ENCODE measurements around the gene EME1.
A peak's percentile ranks its signal among the peaks of the same experiment; 100 is the strongest.

DNA sequence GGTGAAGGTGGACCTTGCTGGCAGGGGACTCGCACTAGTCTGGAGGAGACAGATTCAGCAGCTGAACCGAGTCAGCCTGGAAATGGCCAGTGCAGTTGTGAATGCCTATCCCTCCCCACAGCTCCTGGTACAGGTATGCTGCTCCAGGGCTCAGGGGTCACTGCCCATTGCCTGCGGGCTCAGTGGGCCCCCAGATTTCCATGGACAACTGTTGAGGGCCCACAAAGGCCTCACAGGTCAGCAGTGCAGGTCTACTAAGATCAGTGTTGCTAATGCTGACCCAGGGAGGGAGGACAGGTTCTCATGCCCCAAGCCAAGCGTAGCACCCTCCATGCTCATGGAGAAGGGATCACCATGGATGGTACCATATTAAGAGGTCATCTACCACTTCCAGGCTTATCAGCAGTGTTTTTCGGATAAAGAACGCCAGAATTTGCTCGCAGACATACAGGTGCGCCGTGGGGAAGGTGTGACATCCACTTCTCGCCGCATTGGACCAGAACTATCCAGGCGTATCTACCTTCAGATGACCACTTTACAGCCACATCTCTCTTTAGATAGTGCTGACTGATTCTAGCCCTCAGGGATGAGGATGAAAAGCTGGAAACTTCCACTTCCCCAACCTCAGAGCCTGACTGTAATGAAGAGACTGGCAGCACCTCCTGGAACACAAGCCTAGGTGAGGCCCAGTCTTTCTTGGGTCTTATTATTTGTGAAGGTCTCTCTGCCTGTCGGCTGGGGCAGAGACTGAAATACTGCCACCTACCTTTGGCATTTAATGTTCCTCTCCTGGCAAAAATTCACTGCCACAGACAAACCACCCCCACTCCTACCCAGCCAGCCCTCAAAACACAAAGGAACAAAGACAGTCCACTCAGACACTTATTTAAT, 7.6 kb downstream of the EME1 start:
- TF ChIP-seq NANOG (IDR thresholded peaks at IDR 0.05; ENCODE audit: borderline replicate concordance) (no peak), POLR2AphosphoS5 (IDR thresholded peaks at IDR 0.05; ENCODE audit: low read depth) (no peak), CREB1 (CRISPR knock-in tag; IDR thresholded peaks at IDR 0.05; ENCODE audit: low read depth) (no peak), EZH2 (IDR thresholded peaks at IDR 0.05; ENCODE audit: low read depth, unreplicated experiment) (no peak), EZH2phosphoT487 (IDR thresholded peaks at IDR 0.05; ENCODE audit: unreplicated experiment) (no peak), JUNB (IDR thresholded peaks at IDR 0.05; ENCODE audit: unreplicated experiment) (no peak), ZNF114 (CRISPR knock-in tag; IDR thresholded peaks at IDR 0.05) (no peak), STAT1 (IDR thresholded peaks at IDR 0.05; ENCODE audit: unreplicated experiment) (no peak), ZNF331 (CRISPR knock-in tag; IDR thresholded peaks at IDR 0.05; ENCODE audit: low read depth) (no peak)
- TF ChIP-seq, protein P1, sequence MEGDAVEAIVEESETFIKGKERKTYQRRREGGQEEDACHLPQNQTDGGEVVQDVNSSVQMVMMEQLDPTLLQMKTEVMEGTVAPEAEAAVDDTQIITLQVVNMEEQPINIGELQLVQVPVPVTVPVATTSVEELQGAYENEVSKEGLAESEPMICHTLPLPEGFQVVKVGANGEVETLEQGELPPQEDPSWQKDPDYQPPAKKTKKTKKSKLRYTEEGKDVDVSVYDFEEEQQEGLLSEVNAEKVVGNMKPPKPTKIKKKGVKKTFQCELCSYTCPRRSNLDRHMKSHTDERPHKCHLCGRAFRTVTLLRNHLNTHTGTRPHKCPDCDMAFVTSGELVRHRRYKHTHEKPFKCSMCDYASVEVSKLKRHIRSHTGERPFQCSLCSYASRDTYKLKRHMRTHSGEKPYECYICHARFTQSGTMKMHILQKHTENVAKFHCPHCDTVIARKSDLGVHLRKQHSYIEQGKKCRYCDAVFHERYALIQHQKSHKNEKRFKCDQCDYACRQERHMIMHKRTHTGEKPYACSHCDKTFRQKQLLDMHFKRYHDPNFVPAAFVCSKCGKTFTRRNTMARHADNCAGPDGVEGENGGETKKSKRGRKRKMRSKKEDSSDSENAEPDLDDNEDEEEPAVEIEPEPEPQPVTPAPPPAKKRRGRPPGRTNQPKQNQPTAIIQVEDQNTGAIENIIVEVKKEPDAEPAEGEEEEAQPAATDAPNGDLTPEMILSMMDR (conservative IDR thresholded peaks at IDR 0.05; ENCODE audit: low read depth in 2 of 2), result peak; percentile 27 to 42
- TF ChIP-seq, protein P2, sequence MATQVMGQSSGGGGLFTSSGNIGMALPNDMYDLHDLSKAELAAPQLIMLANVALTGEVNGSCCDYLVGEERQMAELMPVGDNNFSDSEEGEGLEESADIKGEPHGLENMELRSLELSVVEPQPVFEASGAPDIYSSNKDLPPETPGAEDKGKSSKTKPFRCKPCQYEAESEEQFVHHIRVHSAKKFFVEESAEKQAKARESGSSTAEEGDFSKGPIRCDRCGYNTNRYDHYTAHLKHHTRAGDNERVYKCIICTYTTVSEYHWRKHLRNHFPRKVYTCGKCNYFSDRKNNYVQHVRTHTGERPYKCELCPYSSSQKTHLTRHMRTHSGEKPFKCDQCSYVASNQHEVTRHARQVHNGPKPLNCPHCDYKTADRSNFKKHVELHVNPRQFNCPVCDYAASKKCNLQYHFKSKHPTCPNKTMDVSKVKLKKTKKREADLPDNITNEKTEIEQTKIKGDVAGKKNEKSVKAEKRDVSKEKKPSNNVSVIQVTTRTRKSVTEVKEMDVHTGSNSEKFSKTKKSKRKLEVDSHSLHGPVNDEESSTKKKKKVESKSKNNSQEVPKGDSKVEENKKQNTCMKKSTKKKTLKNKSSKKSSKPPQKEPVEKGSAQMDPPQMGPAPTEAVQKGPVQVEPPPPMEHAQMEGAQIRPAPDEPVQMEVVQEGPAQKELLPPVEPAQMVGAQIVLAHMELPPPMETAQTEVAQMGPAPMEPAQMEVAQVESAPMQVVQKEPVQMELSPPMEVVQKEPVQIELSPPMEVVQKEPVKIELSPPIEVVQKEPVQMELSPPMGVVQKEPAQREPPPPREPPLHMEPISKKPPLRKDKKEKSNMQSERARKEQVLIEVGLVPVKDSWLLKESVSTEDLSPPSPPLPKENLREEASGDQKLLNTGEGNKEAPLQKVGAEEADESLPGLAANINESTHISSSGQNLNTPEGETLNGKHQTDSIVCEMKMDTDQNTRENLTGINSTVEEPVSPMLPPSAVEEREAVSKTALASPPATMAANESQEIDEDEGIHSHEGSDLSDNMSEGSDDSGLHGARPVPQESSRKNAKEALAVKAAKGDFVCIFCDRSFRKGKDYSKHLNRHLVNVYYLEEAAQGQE (IDR thresholded peaks at IDR 0.05; ENCODE audit: unreplicated experiment), result no peak
- TF ChIP-seq, protein P3, sequence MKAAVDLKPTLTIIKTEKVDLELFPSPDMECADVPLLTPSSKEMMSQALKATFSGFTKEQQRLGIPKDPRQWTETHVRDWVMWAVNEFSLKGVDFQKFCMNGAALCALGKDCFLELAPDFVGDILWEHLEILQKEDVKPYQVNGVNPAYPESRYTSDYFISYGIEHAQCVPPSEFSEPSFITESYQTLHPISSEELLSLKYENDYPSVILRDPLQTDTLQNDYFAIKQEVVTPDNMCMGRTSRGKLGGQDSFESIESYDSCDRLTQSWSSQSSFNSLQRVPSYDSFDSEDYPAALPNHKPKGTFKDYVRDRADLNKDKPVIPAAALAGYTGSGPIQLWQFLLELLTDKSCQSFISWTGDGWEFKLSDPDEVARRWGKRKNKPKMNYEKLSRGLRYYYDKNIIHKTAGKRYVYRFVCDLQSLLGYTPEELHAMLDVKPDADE (IDR thresholded peaks at IDR 0.05), result no peak
- TF ChIP-seq, protein P4, sequence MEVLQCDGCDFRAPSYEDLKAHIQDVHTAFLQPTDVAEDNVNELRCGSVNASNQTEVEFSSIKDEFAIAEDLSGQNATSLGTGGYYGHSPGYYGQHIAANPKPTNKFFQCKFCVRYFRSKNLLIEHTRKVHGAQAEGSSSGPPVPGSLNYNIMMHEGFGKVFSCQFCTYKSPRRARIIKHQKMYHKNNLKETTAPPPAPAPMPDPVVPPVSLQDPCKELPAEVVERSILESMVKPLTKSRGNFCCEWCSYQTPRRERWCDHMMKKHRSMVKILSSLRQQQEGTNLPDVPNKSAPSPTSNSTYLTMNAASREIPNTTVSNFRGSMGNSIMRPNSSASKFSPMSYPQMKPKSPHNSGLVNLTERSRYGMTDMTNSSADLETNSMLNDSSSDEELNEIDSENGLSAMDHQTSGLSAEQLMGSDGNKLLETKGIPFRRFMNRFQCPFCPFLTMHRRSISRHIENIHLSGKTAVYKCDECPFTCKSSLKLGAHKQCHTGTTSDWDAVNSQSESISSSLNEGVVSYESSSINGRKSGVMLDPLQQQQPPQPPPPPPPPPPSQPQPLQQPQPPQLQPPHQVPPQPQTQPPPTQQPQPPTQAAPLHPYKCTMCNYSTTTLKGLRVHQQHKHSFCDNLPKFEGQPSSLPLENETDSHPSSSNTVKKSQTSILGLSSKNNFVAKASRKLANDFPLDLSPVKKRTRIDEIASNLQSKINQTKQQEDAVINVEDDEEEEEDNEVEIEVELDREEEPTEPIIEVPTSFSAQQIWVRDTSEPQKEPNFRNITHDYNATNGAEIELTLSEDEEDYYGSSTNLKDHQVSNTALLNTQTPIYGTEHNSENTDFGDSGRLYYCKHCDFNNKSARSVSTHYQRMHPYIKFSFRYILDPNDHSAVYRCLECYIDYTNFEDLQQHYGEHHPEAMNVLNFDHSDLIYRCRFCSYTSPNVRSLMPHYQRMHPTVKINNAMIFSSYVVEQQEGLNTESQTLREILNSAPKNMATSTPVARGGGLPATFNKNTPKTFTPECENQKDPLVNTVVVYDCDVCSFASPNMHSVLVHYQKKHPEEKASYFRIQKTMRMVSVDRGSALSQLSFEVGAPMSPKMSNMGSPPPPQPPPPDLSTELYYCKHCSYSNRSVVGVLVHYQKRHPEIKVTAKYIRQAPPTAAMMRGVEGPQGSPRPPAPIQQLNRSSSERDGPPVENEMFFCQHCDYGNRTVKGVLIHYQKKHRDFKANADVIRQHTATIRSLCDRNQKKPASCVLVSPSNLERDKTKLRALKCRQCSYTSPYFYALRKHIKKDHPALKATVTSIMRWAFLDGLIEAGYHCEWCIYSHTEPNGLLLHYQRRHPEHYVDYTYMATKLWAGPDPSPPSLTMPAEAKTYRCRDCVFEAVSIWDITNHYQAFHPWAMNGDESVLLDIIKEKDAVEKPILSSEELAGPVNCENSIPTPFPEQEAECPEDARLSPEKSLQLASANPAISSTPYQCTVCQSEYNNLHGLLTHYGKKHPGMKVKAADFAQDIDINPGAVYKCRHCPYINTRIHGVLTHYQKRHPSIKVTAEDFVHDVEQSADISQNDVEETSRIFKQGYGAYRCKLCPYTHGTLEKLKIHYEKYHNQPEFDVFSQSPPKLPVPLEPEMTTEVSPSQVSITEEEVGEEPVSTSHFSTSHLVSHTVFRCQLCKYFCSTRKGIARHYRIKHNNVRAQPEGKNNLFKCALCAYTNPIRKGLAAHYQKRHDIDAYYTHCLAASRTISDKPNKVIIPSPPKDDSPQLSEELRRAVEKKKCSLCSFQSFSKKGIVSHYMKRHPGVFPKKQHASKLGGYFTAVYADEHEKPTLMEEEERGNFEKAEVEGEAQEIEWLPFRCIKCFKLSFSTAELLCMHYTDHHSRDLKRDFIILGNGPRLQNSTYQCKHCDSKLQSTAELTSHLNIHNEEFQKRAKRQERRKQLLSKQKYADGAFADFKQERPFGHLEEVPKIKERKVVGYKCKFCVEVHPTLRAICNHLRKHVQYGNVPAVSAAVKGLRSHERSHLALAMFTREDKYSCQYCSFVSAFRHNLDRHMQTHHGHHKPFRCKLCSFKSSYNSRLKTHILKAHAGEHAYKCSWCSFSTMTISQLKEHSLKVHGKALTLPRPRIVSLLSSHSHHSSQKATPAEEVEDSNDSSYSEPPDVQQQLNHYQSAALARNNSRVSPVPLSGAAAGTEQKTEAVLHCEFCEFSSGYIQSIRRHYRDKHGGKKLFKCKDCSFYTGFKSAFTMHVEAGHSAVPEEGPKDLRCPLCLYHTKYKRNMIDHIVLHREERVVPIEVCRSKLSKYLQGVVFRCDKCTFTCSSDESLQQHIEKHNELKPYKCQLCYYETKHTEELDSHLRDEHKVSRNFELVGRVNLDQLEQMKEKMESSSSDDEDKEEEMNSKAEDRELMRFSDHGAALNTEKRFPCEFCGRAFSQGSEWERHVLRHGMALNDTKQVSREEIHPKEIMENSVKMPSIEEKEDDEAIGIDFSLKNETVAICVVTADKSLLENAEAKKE (CRISPR knock-in tag; IDR thresholded peaks at IDR 0.05), result no peak
